Uterus (tissue), 4 donors: ENCODE data around the gene PARD6A. TPM values are rescaled to one million over a fixed set of nuclear protein-coding genes. Genes with fewer than 3 reads are reported as not detected.

Experiments used
- DNase-seq, 2 donors: peaks; one replicate each; pipeline ENCODE4 v3.0.0-alpha.2; 2019 to 2020
- H3K27ac ChIP-seq, 2 donors: fragments of 200-600 bp; sonication (generic); 1 replicate in 1 of 2; 2 replicates in 1 of 2; pipeline ENCODE4 v1.5.1; 2016 to 2018
- H3K27me3 ChIP-seq, 2 donors: fragments of 200-600 bp; sonication (generic); one replicate each; pipeline ENCODE4 v1.5.1; 2018 to 2019; ENCODE audit warnings: control low read depth in 1 of 2
- H3K36me3 ChIP-seq, 2 donors: fragments of 200-600 bp; sonication (generic); one replicate each; pipeline ENCODE4 v1.5.1; 2019; ENCODE audit warnings: control low read depth in 1 of 2
- H3K4me1 ChIP-seq, 2 donors: fragments of 200-600 bp; sonication (generic); one replicate each; pipeline ENCODE4 v1.5.1; 2018 to 2019; ENCODE audit warnings: control low read depth in 1 of 2
- H3K4me3 ChIP-seq, 2 donors: fragments of 200-600 bp; sonication (generic); 1 replicate in 1 of 2; 2 replicates in 1 of 2; pipeline ENCODE4 v1.5.1; 2018 to 2019; ENCODE audit warnings: mild to moderate bottlenecking in 1 of 2
- H3K9me3 ChIP-seq, 2 donors: fragments of 200-600 bp; sonication (generic); one replicate each; pipeline ENCODE4 v1.5.1; 2019; ENCODE audit warnings: control low read depth in 1 of 2
- POLR2A ChIP-seq, 2 donors: fragments of 450-650 bp; IDR thresholded peaks; one replicate each; pipeline ENCODE4 v1.6.1; 2016; ENCODE audit warnings: antibody characterized with exemption in 2 of 2, mild to moderate bottlenecking in 1 of 2, moderate library complexity in 1 of 2
- intact Hi-C: fragments of 100-400 bp; cut with DNase I; formaldehyde crosslinking; loops from one replicate; pipeline ENCODE4 v1.15.1; 2023; ENCODE audit warnings: low total_unique reads
- total RNA-seq, 4 donors: library from RNA; depleted of rRNA in 3 of 4; stranded (reverse); fragments of >200 nt in 3 of 4; gene quantifications; one replicate each; pipeline versions ENCODE4 v1.1.0 to v1.2.4, GENCODE V29; 2014 to 2023
- TF ChIP-seq, protein P1 (sequence below), 4 experiments: fragments of 200-600 bp in 2 of 4; fragments of 450-650 bp in 2 of 4; sonication (generic) in 2 of 4; IDR thresholded peaks; one replicate each; pipeline ENCODE4 v1.5.1; 2016 to 2019; ENCODE audit warnings: antibody characterized with exemption in 4 of 4, mild to moderate bottlenecking in 2 of 4, moderate library complexity in 1 of 4
- donor health status: DM: yes; HTN: yes; CAD: no.

PARD6A gene
- total RNA-seq, 4 donors from 2014 or later: 1.6 to 32.9 (median 7.9) TPM; not detected in 1

DNA sequence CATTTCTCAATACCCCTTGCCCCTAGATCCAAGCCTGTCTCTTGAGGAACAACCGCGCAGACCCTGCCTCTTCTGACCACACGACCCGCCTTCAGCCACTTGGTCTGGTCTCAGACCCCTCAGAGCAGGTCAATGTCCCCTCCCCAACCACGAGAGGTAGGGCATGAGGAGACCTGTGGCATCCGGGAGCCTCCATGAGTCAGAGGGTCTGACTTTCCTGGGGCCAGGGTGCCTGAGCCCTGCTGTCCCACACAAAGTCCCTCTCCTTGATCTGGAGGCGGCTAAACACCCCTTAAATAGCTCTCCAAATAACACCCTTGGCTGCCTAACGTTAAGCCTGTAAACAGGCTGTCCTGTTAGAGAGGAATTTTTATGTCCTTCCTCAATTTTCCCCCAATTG lies 10.7 kb upstream of the PARD6A start:
- H3K27me3 ChIP-seq: peaks cover 33 to 46% of the 10 kb centered on the region in 2 donors
- TF ChIP-seq POLR2A (IDR thresholded peaks at IDR 0.05): no peak
- TF ChIP-seq, protein P1, sequence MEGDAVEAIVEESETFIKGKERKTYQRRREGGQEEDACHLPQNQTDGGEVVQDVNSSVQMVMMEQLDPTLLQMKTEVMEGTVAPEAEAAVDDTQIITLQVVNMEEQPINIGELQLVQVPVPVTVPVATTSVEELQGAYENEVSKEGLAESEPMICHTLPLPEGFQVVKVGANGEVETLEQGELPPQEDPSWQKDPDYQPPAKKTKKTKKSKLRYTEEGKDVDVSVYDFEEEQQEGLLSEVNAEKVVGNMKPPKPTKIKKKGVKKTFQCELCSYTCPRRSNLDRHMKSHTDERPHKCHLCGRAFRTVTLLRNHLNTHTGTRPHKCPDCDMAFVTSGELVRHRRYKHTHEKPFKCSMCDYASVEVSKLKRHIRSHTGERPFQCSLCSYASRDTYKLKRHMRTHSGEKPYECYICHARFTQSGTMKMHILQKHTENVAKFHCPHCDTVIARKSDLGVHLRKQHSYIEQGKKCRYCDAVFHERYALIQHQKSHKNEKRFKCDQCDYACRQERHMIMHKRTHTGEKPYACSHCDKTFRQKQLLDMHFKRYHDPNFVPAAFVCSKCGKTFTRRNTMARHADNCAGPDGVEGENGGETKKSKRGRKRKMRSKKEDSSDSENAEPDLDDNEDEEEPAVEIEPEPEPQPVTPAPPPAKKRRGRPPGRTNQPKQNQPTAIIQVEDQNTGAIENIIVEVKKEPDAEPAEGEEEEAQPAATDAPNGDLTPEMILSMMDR (IDR thresholded peaks at IDR 0.05): no peak
- intact Hi-C loops: no loop called here
- H3K4me1 ChIP-seq: peaks cover 0 to 15% of the 10 kb centered on the region in 2 donors
- DNase-seq: no peak
- H3K36me3 ChIP-seq: no peaks in the 10 kb centered on the region
- no peak overlapping the region for H3K4me3 ChIP-seq
- H3K9me3 ChIP-seq: no peaks in the 10 kb centered on the region
- H3K27ac ChIP-seq: no peak overlapping the region

DNA sequence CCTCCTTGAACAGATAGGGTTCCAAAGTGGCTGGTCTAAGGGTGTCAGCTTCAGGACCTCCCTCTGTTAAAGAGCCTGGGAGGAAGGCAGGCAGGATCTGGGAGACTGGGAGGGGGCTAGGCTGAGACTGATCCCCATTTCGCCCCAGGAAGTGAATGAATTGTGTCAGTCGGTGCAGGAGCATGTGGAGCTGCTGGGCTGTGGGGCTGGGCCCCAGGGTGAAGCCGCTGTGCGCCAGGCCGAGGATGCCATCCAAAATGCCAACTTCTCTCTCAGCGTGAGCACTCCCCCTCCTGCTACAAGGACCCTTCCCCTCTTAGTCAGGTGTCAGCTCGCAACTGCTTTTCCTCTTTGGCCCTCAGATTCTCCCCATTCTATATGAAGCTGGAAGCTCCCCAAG lies 9.7 kb upstream of the PARD6A start:
- Histone ChIP-seq H3K36me3 (no peaks in the 10 kb centered on the region), H3K27me3 (peaks cover 30 to 37% of the 10 kb centered on the region in 2 donors), H3K4me1 (peaks cover 0 to 13% of the 10 kb centered on the region in 2 donors), H3K9me3 (no peaks in the 10 kb centered on the region), H3K4me3 (no peak overlapping the region), H3K27ac (no peak overlapping the region)
- intact Hi-C loops: no loop called here
- DNase-seq: peak in 1 of 2 donors; percentile 9
- TF ChIP-seq POLR2A (IDR thresholded peaks at IDR 0.05): no peak
- TF ChIP-seq, protein P1 (IDR thresholded peaks at IDR 0.05): no peak

DNA sequence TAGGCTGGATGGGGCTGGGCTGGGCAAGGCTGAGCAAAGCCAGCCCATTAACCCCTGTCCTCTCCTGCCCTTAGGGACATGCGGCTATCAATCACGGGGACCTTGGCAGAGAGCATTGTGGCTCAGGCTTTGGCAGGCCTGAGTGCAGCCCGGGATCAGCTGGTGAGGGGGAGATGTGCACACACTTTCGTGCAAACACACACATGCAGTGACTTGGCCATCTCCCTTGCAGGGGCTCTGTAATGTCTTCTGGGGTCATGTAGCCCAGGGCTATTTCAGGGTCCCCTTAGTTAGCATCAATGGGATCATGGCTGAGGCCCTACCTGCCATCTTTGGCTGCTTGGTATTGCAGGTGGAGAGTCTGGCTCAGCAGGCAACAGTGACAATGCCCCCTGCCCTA lies 8.9 kb upstream of the PARD6A start:
- no peaks in the 10 kb centered on the region for H3K36me3 ChIP-seq
- H3K4me3 ChIP-seq: no peak overlapping the region
- DNase-seq: no peak
- H3K4me1 ChIP-seq: peaks cover 0 to 13% of the 10 kb centered on the region in 2 donors
- peaks cover 30 to 36% of the 10 kb centered on the region in 2 donors for H3K27me3 ChIP-seq
- no peak overlapping the region for H3K27ac ChIP-seq
- TF ChIP-seq POLR2A (IDR thresholded peaks at IDR 0.05): no peak
- TF ChIP-seq, protein P1 (IDR thresholded peaks at IDR 0.05): no peak
- H3K9me3 ChIP-seq: no peaks in the 10 kb centered on the region
- intact Hi-C loops: no loop called here

DNA sequence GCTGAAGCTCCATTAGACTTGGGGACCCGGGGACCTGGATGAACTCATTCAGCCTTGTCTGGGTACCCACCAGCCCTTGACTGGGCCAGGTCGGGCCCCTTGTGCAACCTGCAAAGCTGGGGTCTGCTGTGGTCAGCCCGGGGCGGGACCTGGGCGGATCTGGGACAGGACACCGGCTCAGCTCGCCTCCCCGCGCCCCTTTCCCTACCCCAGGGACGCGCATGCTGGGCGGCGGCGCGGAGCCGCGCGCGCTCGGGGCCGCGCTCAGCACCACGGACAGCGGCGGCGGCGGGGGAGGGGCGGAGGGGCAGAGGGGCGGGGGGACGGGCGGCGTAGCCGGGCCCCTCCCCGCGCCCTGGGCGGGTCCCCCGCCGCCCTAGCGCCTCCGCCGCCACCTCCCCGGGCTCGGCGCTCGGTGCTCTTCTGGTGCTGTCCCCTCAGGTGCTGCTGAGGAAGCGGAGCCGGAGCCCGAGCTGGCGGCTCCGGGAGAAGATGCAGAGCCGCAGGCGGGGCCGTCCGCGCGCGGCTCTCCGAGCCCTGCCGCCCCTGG lies 8.1 kb upstream of the PARD6A start:
- H3K4me1 ChIP-seq: peaks cover 0 to 13% of the 10 kb centered on the region in 2 donors
- no peak overlapping the region for H3K27ac ChIP-seq
- TF ChIP-seq, protein P1 (IDR thresholded peaks at IDR 0.05): no peak
- no peak for TF ChIP-seq POLR2A (IDR thresholded peaks at IDR 0.05)
- peak in 1 of 2 donors; percentile 18 for DNase-seq
- H3K9me3 ChIP-seq: no peaks in the 10 kb centered on the region
- intact Hi-C loops: no loop called here
- H3K36me3 ChIP-seq: no peaks in the 10 kb centered on the region
- H3K27me3 ChIP-seq: peaks cover 30 to 34% of the 10 kb centered on the region in 2 donors
- no peak overlapping the region for H3K4me3 ChIP-seq

DNA sequence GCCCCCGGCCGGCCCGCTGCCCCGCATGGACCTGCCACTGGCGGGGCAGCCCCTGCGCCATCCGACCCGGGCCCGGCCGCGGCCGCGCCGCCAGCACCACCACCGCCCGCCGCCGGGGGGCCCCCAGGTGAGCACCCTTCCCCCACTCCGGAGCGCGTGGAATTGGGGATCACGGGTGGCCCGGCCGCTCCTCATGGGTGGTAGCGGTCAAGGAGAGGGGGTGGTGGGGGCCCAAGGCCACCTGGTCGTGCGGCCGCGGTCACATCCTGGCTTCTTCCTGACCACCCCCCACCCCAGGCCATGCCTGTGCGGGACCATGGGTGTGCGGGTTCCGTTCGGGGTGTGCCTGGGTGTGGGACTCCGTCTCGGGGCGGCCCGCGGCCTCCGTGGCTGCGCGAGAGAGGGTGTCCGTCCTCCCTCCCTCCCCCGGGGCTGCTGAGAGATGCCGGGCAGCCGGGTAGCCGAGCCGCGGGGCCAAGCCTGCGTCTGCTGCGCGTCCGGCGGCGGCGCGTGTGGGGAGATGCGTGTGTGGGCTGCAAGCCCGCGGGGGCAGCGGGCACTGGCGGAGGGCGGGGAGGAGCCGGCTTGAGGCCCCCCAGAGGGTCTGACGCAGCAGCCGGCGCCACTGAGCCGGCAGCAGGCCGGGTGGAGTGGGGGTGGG lies 7.5 kb upstream of the PARD6A start:
- Histone ChIP-seq H3K36me3 (no peaks in the 10 kb centered on the region), H3K4me3 (no peak overlapping the region), H3K4me1 (peaks cover 0 to 13% of the 10 kb centered on the region in 2 donors), H3K9me3 (no peaks in the 10 kb centered on the region), H3K27ac (no peak overlapping the region), H3K27me3 (peaks cover 28% of the 10 kb centered on the region in 2 donors)
- no peak for DNase-seq
- no peak for TF ChIP-seq POLR2A (IDR thresholded peaks at IDR 0.05)
- TF ChIP-seq, protein P1 (IDR thresholded peaks at IDR 0.05): peak in 1 of 4 experiments; percentile 13
- intact Hi-C loops: no loop called here
